Right atrium auricular region (tissue), 2 donors: ENCODE results near the gene TBC1D14. TPM values are rescaled to one million over a fixed set of nuclear protein-coding genes. Genes with fewer than 3 reads are reported as not detected.

ENCODE experiments used
- DNase-seq: peaks from one replicate; pipeline ENCODE4 v3.0.0-alpha.2; 2019; ENCODE audit warnings: low spot score
- H3K27ac ChIP-seq, 2 donors: fragments of 200-600 bp; sonication (generic); 1 replicate in 1 of 2; 2 replicates in 1 of 2; pipeline ENCODE4 v1.5.1; 2016 to 2019
- H3K27me3 ChIP-seq, 2 donors: fragments of 200-600 bp; sonication (generic); one replicate each; pipeline versions ENCODE4 v1.5.1 to v1.6.0; 2017 to 2019
- H3K36me3 ChIP-seq: fragments of 200-600 bp; sonication (generic); one replicate; pipeline ENCODE4 v1.5.1; 2016
- H3K4me1 ChIP-seq, 2 donors: fragments of 200-600 bp; sonication (generic); one replicate each; pipeline versions ENCODE4 v1.5.1 to v1.6.0; 2017 to 2019
- H3K4me3 ChIP-seq, 2 donors: fragments of 200-600 bp; sonication (generic); 1 replicate in 1 of 2; 2 replicates in 1 of 2; pipeline ENCODE4 v1.5.1; 2017 to 2019; ENCODE audit warnings: mild to moderate bottlenecking in 1 of 2, moderate library complexity in 1 of 2
- H3K9me3 ChIP-seq, 2 donors: fragments of 200-600 bp; sonication (generic); one replicate each; pipeline ENCODE4 v1.5.1; 2019
- total RNA-seq, 2 donors: library from RNA; depleted of rRNA; stranded (reverse); fragments of >200 nt; gene quantifications; one replicate each; pipeline ENCODE4 v1.1.0, GENCODE V29; 2016
- TF ChIP-seq, protein P1 (sequence below), 2 donors: fragments of 200-600 bp; sonication (generic); IDR thresholded peaks; one replicate each; pipeline ENCODE4 v1.5.1; 2019; ENCODE audit warnings: antibody characterized with exemption in 2 of 2

TBC1D14 gene
- total RNA-seq, 2 donors from 2014 or later, result 33.7 to 34.0 TPM

DNA sequence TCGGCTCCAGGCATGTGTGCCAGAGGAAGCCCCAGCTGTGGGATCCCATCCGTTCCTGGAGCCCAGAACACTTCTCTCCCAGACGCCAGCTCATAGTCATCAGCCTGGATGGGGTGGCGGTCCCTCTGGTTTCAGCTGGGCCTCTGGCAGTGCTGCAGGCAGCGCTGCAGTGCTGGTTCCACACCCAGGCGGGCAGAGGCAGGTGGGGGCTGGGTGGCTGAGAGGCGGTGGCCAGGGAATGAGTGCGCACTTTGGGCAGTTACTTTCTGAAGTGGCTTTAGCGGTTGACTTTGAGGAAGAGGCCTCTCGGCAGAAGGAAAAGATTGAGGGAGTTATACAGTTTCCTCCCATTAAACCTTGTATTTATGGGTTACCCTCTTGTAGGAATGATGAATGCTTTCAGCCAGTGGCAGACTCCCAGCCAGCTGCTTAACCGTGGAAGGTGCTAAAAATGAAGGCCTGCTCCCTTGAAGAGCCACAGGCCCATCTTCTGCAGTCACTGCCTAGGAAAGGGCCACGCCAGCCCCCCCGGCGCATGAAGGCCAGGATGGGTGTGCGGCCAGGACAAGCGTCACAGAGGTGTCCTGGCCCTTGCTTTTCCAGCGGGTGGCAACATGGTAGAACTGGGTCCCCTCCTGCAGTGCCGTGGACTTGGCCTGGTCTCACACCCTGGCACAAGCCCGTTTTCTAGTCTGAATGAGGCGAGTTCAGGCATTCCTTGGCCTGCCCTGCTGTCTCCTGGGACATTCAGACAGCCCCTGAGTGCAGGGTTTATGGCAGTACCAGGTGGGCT, 143.5 kb downstream of the TBC1D14 start:
- TF ChIP-seq, protein P1, sequence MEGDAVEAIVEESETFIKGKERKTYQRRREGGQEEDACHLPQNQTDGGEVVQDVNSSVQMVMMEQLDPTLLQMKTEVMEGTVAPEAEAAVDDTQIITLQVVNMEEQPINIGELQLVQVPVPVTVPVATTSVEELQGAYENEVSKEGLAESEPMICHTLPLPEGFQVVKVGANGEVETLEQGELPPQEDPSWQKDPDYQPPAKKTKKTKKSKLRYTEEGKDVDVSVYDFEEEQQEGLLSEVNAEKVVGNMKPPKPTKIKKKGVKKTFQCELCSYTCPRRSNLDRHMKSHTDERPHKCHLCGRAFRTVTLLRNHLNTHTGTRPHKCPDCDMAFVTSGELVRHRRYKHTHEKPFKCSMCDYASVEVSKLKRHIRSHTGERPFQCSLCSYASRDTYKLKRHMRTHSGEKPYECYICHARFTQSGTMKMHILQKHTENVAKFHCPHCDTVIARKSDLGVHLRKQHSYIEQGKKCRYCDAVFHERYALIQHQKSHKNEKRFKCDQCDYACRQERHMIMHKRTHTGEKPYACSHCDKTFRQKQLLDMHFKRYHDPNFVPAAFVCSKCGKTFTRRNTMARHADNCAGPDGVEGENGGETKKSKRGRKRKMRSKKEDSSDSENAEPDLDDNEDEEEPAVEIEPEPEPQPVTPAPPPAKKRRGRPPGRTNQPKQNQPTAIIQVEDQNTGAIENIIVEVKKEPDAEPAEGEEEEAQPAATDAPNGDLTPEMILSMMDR (IDR thresholded peaks at IDR 0.05), result no peak
- no peak overlapping the region for H3K4me3 ChIP-seq
- H3K9me3 ChIP-seq, result no peaks in the 10 kb centered on the region
- no peaks in the 10 kb centered on the region for H3K27me3 ChIP-seq
- DNase-seq, result no peak
- peaks cover 38% of the 10 kb centered on the region for H3K36me3 ChIP-seq
- H3K4me1 ChIP-seq, result peaks cover 0 to 39% of the 10 kb centered on the region in 2 donors
- peak overlapping the region in 1 of 2 donors; percentile 56 for H3K27ac ChIP-seq

DNA sequence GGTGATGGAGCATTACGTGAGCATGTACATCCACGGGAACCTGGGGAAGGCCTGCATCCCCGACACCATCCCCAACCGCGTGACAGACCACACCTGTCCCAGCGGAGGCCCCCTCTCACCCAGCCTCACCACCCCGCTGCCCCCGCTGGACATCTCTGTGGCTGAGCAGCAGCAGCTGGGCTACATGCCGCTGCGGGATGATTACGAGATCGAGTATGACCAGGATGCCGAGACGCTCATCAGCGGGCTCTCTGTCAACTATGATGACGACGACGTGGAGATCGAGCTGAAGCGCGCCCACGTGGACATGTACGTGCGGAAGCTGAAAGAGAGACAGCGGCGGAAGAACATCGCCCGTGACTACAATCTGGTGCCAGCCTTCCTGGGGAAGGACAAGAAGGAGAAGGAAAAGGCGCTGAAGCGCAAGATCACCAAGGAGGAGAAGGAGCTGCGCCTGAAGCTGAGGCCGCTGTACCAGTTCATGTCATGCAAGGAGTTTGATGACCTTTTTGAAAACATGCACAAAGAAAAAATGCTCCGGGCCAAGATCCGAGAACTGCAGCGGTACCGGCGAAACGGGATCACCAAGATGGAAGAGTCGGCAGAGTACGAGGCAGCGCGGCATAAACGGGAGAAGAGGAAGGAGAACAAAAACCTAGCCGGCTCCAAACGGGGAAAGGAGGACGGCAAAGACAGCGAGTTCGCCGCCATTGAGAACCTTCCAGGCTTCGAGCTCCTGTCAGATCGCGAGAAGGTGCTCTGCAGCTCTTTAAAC, 144.7 kb downstream of the TBC1D14 start:
- TF ChIP-seq, protein P1 (IDR thresholded peaks at IDR 0.05), result no peak
- Histone ChIP-seq H3K27ac (no peak overlapping the region), H3K4me3 (no peak overlapping the region), H3K36me3 (peaks cover 43% of the 10 kb centered on the region), H3K27me3 (no peaks in the 10 kb centered on the region), H3K4me1 (peaks cover 0 to 37% of the 10 kb centered on the region in 2 donors), H3K9me3 (no peaks in the 10 kb centered on the region)
- no peak for DNase-seq

DNA sequence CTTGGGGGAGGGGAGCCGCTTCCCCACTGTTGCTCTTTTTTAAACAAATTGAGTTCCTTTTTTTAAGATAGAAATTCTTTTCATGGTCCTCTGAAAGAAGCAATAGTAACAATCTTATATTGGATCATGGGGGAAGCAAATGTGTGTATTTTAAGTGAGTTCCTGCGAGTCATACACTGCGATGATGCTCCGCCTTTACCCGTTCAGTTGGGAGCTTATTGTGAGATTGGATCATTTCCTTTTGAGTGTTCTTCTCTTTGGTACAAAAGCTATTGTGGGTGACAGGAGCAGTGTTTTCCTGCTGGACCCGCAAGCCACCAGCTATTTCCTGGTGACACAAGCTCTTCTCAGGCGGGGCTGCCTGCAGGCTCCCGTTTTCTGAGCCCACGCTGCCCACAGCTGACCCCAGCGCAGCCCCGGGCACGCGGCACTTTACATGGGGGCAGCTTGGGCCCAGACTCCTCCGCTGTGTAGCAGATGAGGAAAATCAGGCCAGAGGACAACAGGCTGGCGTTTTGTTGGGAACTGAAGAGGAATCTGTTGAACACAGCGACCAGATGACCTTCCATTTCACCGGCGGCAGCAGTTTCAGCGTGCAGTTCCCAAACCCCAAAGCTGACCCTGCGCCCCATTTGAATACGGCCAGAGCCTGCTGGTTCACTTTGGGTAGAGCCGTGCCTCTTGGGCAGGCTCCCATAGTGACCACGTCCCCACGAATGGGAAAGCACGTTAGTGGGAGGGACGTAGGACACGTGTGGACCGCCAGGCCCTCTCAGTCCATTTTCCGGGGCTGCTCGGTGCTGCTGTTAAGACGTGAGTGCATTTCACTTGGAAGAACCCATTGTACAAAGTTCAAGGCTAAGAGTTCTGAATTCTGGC, 145.7 kb downstream of the TBC1D14 start:
- peaks cover 54% of the 10 kb centered on the region for H3K36me3 ChIP-seq
- DNase-seq, result no peak

DNA sequence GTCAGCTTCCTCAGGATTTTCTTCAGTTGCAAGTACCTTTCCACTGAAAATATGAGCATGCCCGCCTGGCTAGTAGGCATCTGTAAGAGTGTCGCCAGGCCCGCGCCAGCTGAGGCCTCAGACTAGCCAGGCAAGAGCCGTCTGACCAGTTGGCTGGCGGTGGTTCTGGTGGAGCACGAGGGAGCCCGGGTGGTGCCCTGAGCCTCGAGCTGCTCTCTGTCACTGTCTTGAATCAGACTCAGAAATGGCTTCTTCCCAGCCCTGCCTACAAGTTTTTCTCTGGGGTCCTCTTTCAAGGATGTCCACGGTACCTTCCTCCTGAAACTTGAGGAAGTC, 146.3 kb downstream of the TBC1D14 start:
- Histone ChIP-seq H3K9me3 (no peaks in the 10 kb centered on the region), H3K4me3 (no peak overlapping the region), H3K27ac (no peak overlapping the region), H3K27me3 (no peaks in the 10 kb centered on the region), H3K36me3 (peaks cover 60% of the 10 kb centered on the region), H3K4me1 (peaks cover 0 to 21% of the 10 kb centered on the region in 2 donors)
- DNase-seq, result no peak
- TF ChIP-seq, protein P1 (IDR thresholded peaks at IDR 0.05), result no peak

More for the DNA sequence above, 145.7 kb downstream of the TBC1D14 start:
- Histone ChIP-seq H3K4me1 (peaks cover 0 to 27% of the 10 kb centered on the region in 2 donors), H3K9me3 (no peaks in the 10 kb centered on the region), H3K27ac (no peak overlapping the region), H3K27me3 (no peaks in the 10 kb centered on the region), H3K4me3 (no peak overlapping the region)
- TF ChIP-seq, protein P1 (IDR thresholded peaks at IDR 0.05), result no peak

DNA sequence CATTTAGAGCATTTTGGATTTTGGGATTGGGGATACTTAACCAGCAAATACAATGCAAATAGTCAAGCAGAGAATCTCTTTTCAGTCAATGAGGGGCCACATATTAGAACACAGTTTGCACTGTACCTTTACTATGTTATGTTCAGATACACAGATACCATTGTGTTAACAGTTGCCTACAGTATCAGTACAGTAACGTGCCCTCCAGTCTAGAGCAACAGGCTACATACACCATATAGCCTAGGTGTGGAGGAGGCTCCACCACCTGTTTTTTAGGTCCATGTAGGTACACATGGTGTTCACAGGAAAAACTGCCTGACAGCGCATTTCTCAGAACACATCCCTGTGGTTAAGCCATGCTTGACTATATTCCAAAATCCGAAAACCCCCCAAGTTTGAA, 149.2 kb downstream of the TBC1D14 start:
- no peak for DNase-seq
- Histone ChIP-seq H3K27ac (no peak overlapping the region), H3K27me3 (no peaks in the 10 kb centered on the region), H3K9me3 (no peaks in the 10 kb centered on the region), H3K4me1 (no peaks in the 10 kb centered on the region), H3K4me3 (no peak overlapping the region), H3K36me3 (peaks cover 87% of the 10 kb centered on the region)
- TF ChIP-seq, protein P1 (IDR thresholded peaks at IDR 0.05), result no peak
